ENCODE data around the gene C1orf174.

GRCh38 chr1:3907621-3908165, 7.6 kb upstream of the C1orf174 start:
- no peak for TF ChIP-seq CTCF (IDR thresholded peaks at IDR 0.05)
- no peak for TF ChIP-seq POLR2A (IDR thresholded peaks at IDR 0.05)
